Measurements from ENCODE around the gene ETV3. TPM values are rescaled to one million over a fixed set of nuclear protein-coding genes. Genes with fewer than 3 reads are reported as not detected.
"Not testable (repeated sequence)": the region's sequence is repeated elsewhere in the genome, so short reads cannot be mapped to it uniquely, and the experiment has no call there.

The ETV3 gene
- polyA plus RNA-seq (ENCODE audit: insufficient read length): 13.7 TPM

GRCh38 chr1:157138220-157139051 lies at the start of gene ETV3:
ETV3 (minus strand) TSS chr1:157138395; CDS start chr1:157136352, 2,043 bp downstream.
- peak; percentile 74 for DNase-seq (ENCODE audit: low read depth)

- no peak for DNase-seq (ENCODE audit: low read depth)
Measured at GRCh38 chr1:157186281-157186992, 48.2 kb upstream of the ETV3 start.

GRCh38 chr1:157183870-157184269 lies 45.7 kb upstream of the ETV3 start:
- no peak for DNase-seq (ENCODE audit: low read depth)

GRCh38 chr1:157182371-157182770 lies 44.2 kb upstream of the ETV3 start:
- not testable (repeated sequence) for DNase-seq (ENCODE audit: low read depth)

GRCh38 chr1:157181790-157182189 lies 43.6 kb upstream of the ETV3 start:
- DNase-seq (ENCODE audit: low read depth): no peak

GRCh38 chr1:157181258-157181657 lies 43.1 kb upstream of the ETV3 start:
- no peak for DNase-seq (ENCODE audit: low read depth)

- no peak for DNase-seq (ENCODE audit: low read depth)
Measured at GRCh38 chr1:157178490-157178889, 40.3 kb upstream of the ETV3 start.

GRCh38 chr1:157177733-157178394 lies 39.7 kb upstream of the ETV3 start:
- DNase-seq (ENCODE audit: low read depth): no peak

- no peak for DNase-seq (ENCODE audit: low read depth)
Measured at GRCh38 chr1:157176591-157177121, 38.5 kb upstream of the ETV3 start.

- no peak for DNase-seq (ENCODE audit: low read depth)
Measured at GRCh38 chr1:157176016-157176415, 37.8 kb upstream of the ETV3 start.

- DNase-seq (ENCODE audit: low read depth): no peak
Measured at GRCh38 chr1:157173900-157174410, 35.8 kb upstream of the ETV3 start.

- DNase-seq (ENCODE audit: low read depth): not testable (repeated sequence)
Measured at GRCh38 chr1:157173241-157173640, 35.0 kb upstream of the ETV3 start.

- DNase-seq (ENCODE audit: low read depth): not testable (repeated sequence)
Measured at GRCh38 chr1:157172591-157172990, 34.4 kb upstream of the ETV3 start.

GRCh38 chr1:157171903-157172503 lies 33.8 kb upstream of the ETV3 start:
- DNase-seq (ENCODE audit: low read depth): not testable (repeated sequence)

GRCh38 chr1:157170677-157171515 lies 32.7 kb upstream of the ETV3 start:
- no peak for DNase-seq (ENCODE audit: low read depth)

- no peak for DNase-seq (ENCODE audit: low read depth)
Measured at GRCh38 chr1:157168015-157168414, 29.8 kb upstream of the ETV3 start.

- no peak for DNase-seq (ENCODE audit: low read depth)
Measured at GRCh38 chr1:157167437-157167836, 29.2 kb upstream of the ETV3 start.

- no peak for DNase-seq (ENCODE audit: low read depth)
Measured at GRCh38 chr1:157166590-157166989, 28.4 kb upstream of the ETV3 start.

GRCh38 chr1:157163273-157164127 lies 25.3 kb upstream of the ETV3 start:
- no peak for DNase-seq (ENCODE audit: low read depth)

- DNase-seq (ENCODE audit: low read depth): no peak
Measured at GRCh38 chr1:157162345-157162744, 24.1 kb upstream of the ETV3 start.

All from forelimb muscle (tissue), 1 donor.